Neural cell (in vitro differentiated cells): ENCODE results near the gene SLC26A4. TPM values are rescaled to one million over a fixed set of nuclear protein-coding genes. Genes with fewer than 3 reads are reported as not detected.

Experiments
- H2AFZ ChIP-seq: fragments of 200-600, 300-800 bp; sonication (generic), shearing (Covaris generic); 2 replicates; pipeline ENCODE4 v1.6.0; 2014; ENCODE audit warnings: low read depth, mild to moderate bottlenecking, antibody characterized with exemption, low read length, moderate library complexity
- H3F3A ChIP-seq: fragments of 200-600 bp; shearing (Covaris generic); 2 replicates; pipeline ENCODE4 v1.6.1; 2016; ENCODE audit warnings: mild to moderate bottlenecking, moderate library complexity, mixed read lengths, antibody characterized with exemption, low read length; ENCODE audit not compliant: insufficient read depth, poor library complexity, severe bottlenecking
- H3K27ac ChIP-seq: fragments of 200-600, 300-800 bp; sonication (generic), shearing (Covaris generic); 2 replicates; pipeline ENCODE4 v1.5.1; 2014; ENCODE audit warnings: mild to moderate bottlenecking, low read length, moderate library complexity
- H3K27me3 ChIP-seq: fragments of 300-800, 200-600 bp; sonication (generic), shearing (Covaris generic); 2 replicates; pipeline ENCODE4 v1.6.0; 2014; ENCODE audit warnings: mild to moderate bottlenecking, low read depth, low read length, moderate library complexity; ENCODE audit not compliant: insufficient read depth
- H3K36me3 ChIP-seq: fragments of 300-800, 200-600 bp; sonication (generic), shearing (Covaris generic); 2 replicates; pipeline ENCODE4 v1.5.1; 2014; ENCODE audit warnings: mild to moderate bottlenecking, antibody characterized with exemption, low read length, moderate library complexity; ENCODE audit not compliant: insufficient read depth
- H3K4me2 ChIP-seq: fragments of 300-800, 200-600 bp; sonication (generic), shearing (Covaris generic); 2 replicates; pipeline ENCODE4 v1.6.0; 2014; ENCODE audit warnings: mild to moderate bottlenecking, low read length
- H3K4me3 ChIP-seq: fragments of 300-800, 200-600 bp; sonication (generic), shearing (Covaris generic); 2 replicates; pipeline ENCODE4 v1.5.1; 2014; ENCODE audit warnings: mild to moderate bottlenecking, low read length, moderate library complexity
- H3K79me2 ChIP-seq: fragments of 200-600 bp; shearing (Covaris generic); replicated peaks from 2 replicates; pipeline ENCODE4 v1.6.0; 2014; ENCODE audit warnings: mild to moderate bottlenecking, low read length, moderate library complexity; ENCODE audit not compliant: insufficient read depth
- H3K9ac ChIP-seq: fragments of 300-800, 200-600 bp; sonication (generic), shearing (Covaris generic); 2 replicates; pipeline ENCODE4 v1.6.1; 2016; ENCODE audit warnings: mild to moderate bottlenecking, low read length, mixed read lengths
- H3K9me2 ChIP-seq: fragments of 200-600 bp; shearing (Covaris generic); 2 replicates; pipeline ENCODE4 v1.6.1; 2016; ENCODE audit warnings: mild to moderate bottlenecking, low read length, mixed read lengths; ENCODE audit not compliant: insufficient read depth
- H3K9me3 ChIP-seq: fragments of 200-600, 300-800 bp; sonication (generic), shearing (Covaris generic); 2 replicates; pipeline ENCODE4 v1.6.1; 2016; ENCODE audit warnings: mild to moderate bottlenecking, mixed run types, low read length, moderate library complexity, mixed read lengths
- H4K20me1 ChIP-seq: fragments of 200-600 bp; shearing (Covaris generic); 2 replicates; pipeline ENCODE4 v1.6.1; 2016; ENCODE audit warnings: mild to moderate bottlenecking, mixed run types; ENCODE audit not compliant: insufficient read depth
- CTCF ChIP-seq: fragments of 450-650 bp; IDR thresholded peaks from 2 replicates; pipeline ENCODE4 v1.5.1; 2014; ENCODE audit warnings: antibody characterized with exemption, mild to moderate bottlenecking, moderate library complexity; ENCODE audit not compliant: poor library complexity, severe bottlenecking
- EP300 ChIP-seq: fragments of 450-650 bp; conservative IDR thresholded peaks from 2 replicates; pipeline ENCODE4 v1.6.1; 2014; ENCODE audit warnings: antibody characterized with exemption, mild to moderate bottlenecking, moderate library complexity; ENCODE audit not compliant: poor library complexity, severe bottlenecking
- EZH2 ChIP-seq: fragments of 200-600, 300-800 bp; shearing (Covaris generic), sonication (generic); IDR thresholded peaks from 2 replicates; pipeline ENCODE4 v1.6.1; 2014; ENCODE audit warnings: antibody characterized with exemption, low read length, borderline replicate concordance, mild to moderate bottlenecking; ENCODE audit not compliant: insufficient read depth, poor library complexity, severe bottlenecking
- MXI1 ChIP-seq: fragments of 450-650 bp; conservative IDR thresholded peaks from 2 replicates; pipeline ENCODE4 v1.6.1; 2014; ENCODE audit warnings: antibody characterized with exemption, mild to moderate bottlenecking; ENCODE audit not compliant: poor library complexity, severe bottlenecking
- POLR2AphosphoS5 ChIP-seq: IDR thresholded peaks from 2 replicates; pipeline ENCODE4 v1.6.1; 2012
- RAD21 ChIP-seq: fragments of 450-650 bp; conservative IDR thresholded peaks from 2 replicates; pipeline ENCODE4 v1.6.1; 2014; ENCODE audit warnings: antibody characterized with exemption, mild to moderate bottlenecking, moderate library complexity
- REST ChIP-seq: IDR thresholded peaks from 2 replicates; pipeline ENCODE4 v1.6.1; 2012; ENCODE audit warnings: borderline replicate concordance
- SMC3 ChIP-seq: fragments of 450-650 bp; conservative IDR thresholded peaks from 2 replicates; pipeline ENCODE4 v1.6.1; 2014; ENCODE audit warnings: antibody characterized with exemption, mild to moderate bottlenecking, moderate library complexity; ENCODE audit not compliant: poor library complexity
- TAF1 ChIP-seq: IDR thresholded peaks from 2 replicates; pipeline ENCODE4 v1.6.1; 2012; ENCODE audit warnings: low read depth
- polyA plus RNA-seq: library from polyadenylated mRNA; depleted of rRNA; stranded (reverse); fragments of >200 nt; gene quantifications from 2 replicates; pipeline ENCODE4 v1.2.3, GENCODE V29; 2014

Gene SLC26A4
- polyA plus RNA-seq, 1 donor from 2014 or later, result not detected

DNA sequence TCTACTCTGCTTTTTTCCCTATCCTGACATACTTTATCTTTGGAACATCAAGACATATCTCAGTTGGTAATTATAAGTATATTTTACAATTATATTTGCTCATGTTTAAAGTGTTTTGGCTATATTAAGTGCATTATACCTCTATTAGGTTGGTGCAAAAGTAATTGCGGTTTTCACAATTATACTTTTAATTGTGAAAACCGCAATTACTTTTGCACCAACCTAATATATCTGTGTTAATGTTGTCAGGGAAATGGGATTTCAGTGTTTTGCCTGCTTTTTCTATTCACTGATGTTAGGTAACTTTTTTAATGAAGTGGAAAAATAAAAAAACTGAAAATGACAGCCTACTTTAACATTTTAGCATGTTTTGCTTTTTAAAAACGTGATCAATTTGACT, 11.6 kb downstream of the SLC26A4 start:
- Histone ChIP-seq H3K9me3 (no peaks in the 10 kb centered on the region), H3K27me3 (no peaks in the 10 kb centered on the region), H3K36me3 (no peaks in the 10 kb centered on the region), H3K4me3 (no peak overlapping the region), H4K20me1 (no peaks in the 10 kb centered on the region), H3F3A (no peaks in the 10 kb centered on the region), H3K27ac (no peak overlapping the region), H3K79me2 (no peaks in the 10 kb centered on the region), H3K4me2 (no peak overlapping the region), H3K9me2 (no peaks in the 10 kb centered on the region), H3K9ac (no peak overlapping the region), H2AFZ (no peak overlapping the region)
- TF ChIP-seq CTCF (no peak), EZH2 (no peak), REST (no peak), EP300 (no peak), POLR2AphosphoS5 (no peak)

- Histone ChIP-seq H2AFZ (no peak overlapping the region), H3K9me3 (no peaks in the 10 kb centered on the region), H3K36me3 (no peaks in the 10 kb centered on the region), H3K27ac (no peak overlapping the region), H3K4me2 (no peak overlapping the region), H3K9ac (no peak overlapping the region), H3K27me3 (no peaks in the 10 kb centered on the region), H3K4me3 (no peak overlapping the region), H4K20me1 (no peaks in the 10 kb centered on the region), H3K9me2 (no peaks in the 10 kb centered on the region), H3K79me2 (no peaks in the 10 kb centered on the region), H3F3A (no peaks in the 10 kb centered on the region)
- TF ChIP-seq SMC3 (no peak), TAF1 (no peak), RAD21 (no peak), EP300 (no peak), POLR2AphosphoS5 (no peak), EZH2 (no peak), REST (no peak), CTCF (no peak), MXI1 (no peak)
Measured at GRCh38 chr7:107676249-107676648, 15.6 kb downstream of the SLC26A4 start.
